Activated B cell treated with CpG ODN at 0.5 μM for 24 hours (primary cell): ENCODE results near the gene TPD52L1. TPM values are rescaled to one million over a fixed set of nuclear protein-coding genes. Genes with fewer than 3 reads are reported as not detected.

Experiments used
- ATAC-seq: fragments of 200-7000 bp; cut with Tn5 transposase; one replicate; pipeline ENCODE4 v1.10.0; 2021; ENCODE audit warnings: low read depth, mild to moderate bottlenecking, moderate library complexity
- CTCF ChIA-PET: fragments of 350-600 bp; sonication (Branson Sonifier 250); formaldehyde crosslinking; loops from one replicate; lab custom pipeline; 2021; ENCODE audit warnings: antibody characterized with exemption; lab: Charles Lee
- POLR2A ChIA-PET: fragments of 350-600 bp; sonication (Branson Sonifier 250); formaldehyde crosslinking; loops from one replicate; lab custom pipeline; 2021; ENCODE audit warnings: antibody characterized with exemption; lab: Charles Lee
- DNase-seq: peaks from one replicate; pipeline ENCODE4 v3.0.0; 2022
- H3K27ac Mint-ChIP-seq: one replicate; pipeline ENCODE4 v1.8.0; 2020; ENCODE audit warnings: mixed read lengths
- H3K27me3 Mint-ChIP-seq: one replicate; pipeline ENCODE4 v1.8.0; 2021; ENCODE audit warnings: mixed read lengths
- H3K36me3 Mint-ChIP-seq: one replicate; pipeline ENCODE4 v1.8.0; 2021; ENCODE audit warnings: low read depth, mixed read lengths
- H3K4me1 Mint-ChIP-seq: one replicate; pipeline ENCODE4 v1.8.0; 2021; ENCODE audit warnings: mixed read lengths
- H3K4me3 Mint-ChIP-seq: one replicate; pipeline ENCODE4 v1.8.0; 2020; ENCODE audit warnings: mild to moderate bottlenecking, mixed read lengths
- H3K9me3 Mint-ChIP-seq: one replicate; pipeline ENCODE4 v1.8.0; 2020; ENCODE audit warnings: mixed read lengths
- intact Hi-C: fragments of 100-400 bp; cut with micrococcal nuclease; formaldehyde crosslinking; loops from one replicate; pipeline ENCODE4 v1.15.1; 2024
- total RNA-seq: library from RNA; stranded (reverse); gene quantifications from 2 replicates; pipeline ENCODE4 v1.2.3, GENCODE V29; 2022
- TF ChIP-seq, protein P1 (sequence below): fragments of 200-600 bp; IDR thresholded peaks from one replicate; pipeline ENCODE4 v1.8.0; 2022; ENCODE audit warnings: antibody characterized with exemption, mild to moderate bottlenecking

Gene TPD52L1
- total RNA-seq, 1 donor from 2014 or later: not detected

DNA sequence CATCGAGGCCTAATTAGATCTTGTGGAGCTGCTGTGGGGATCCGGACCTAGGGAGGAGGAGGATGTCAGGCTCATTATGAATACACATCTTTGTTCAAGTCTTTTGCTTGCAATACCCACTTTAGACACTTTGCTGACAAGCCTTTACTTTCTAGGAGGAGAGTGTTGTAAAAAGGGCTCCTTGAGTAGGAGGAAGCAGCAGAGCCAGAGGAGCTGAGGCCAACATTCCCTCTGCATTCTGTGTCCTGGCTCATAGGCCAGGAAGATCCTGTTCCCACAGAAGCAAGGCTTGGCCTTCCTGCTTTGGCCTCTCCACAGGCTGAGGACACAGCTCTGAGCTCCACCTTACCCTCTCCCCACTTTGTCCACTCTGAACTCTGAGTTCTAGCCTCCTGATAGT is 67.1 kb downstream of the TPD52L1 start:
- H3K4me3 Mint-ChIP-seq: no peak overlapping the region
- H3K27ac Mint-ChIP-seq: no peak overlapping the region
- no peak for DNase-seq
- no peaks in the 10 kb centered on the region for H3K36me3 Mint-ChIP-seq
- ATAC-seq: no peak
- peaks cover 5% of the 10 kb centered on the region for H3K27me3 Mint-ChIP-seq
- TF ChIP-seq, protein P1, sequence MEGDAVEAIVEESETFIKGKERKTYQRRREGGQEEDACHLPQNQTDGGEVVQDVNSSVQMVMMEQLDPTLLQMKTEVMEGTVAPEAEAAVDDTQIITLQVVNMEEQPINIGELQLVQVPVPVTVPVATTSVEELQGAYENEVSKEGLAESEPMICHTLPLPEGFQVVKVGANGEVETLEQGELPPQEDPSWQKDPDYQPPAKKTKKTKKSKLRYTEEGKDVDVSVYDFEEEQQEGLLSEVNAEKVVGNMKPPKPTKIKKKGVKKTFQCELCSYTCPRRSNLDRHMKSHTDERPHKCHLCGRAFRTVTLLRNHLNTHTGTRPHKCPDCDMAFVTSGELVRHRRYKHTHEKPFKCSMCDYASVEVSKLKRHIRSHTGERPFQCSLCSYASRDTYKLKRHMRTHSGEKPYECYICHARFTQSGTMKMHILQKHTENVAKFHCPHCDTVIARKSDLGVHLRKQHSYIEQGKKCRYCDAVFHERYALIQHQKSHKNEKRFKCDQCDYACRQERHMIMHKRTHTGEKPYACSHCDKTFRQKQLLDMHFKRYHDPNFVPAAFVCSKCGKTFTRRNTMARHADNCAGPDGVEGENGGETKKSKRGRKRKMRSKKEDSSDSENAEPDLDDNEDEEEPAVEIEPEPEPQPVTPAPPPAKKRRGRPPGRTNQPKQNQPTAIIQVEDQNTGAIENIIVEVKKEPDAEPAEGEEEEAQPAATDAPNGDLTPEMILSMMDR: no peak
- POLR2A ChIA-PET: no interaction called here
- intact Hi-C loops: no loop called here
- no peaks in the 10 kb centered on the region for H3K4me1 Mint-ChIP-seq
- CTCF ChIA-PET: no interaction called here
- H3K9me3 Mint-ChIP-seq: no peaks in the 10 kb centered on the region

DNA sequence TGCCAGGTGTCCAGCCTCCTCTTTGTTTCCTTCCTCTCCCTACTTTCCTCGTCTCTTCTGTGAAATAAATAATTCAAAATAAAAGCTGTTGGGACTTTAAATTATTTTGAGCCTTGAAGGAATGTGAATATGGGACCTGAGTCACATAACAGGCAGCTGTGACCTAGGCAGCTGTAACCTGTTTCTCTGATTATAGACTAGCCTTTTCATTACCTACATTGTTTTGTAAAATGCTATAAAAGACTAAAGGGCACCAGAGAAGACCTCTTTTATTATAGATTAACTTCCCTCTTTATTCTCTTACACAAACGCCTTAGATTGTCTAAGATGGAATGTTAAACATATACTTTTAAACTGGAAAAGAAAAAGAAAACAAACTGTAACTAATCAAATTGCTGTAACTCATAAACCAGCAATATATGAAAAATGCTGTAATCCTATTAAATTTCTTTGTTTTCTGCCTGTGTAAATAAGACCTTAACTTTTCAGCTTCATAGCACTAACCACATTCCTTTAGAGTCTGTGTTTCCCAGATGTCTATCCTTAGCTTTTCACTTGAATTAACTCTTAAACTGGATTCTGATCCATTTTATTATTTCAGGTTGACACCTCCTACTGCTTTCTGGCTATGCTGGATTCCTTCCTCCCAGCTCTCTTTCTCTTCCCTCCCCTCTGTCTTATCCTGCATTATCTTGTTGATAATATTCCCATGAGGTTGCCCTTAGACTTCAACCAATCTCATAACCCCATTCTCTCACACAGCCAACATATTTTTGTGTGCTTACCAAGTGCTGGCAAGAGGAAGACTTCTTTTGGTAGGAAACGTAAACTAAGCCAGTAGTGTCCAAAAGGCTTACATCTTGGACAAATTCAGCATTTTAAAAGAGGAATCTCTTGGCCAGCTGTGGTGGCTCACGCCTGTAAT is 69.2 kb downstream of the TPD52L1 start:
- Mint-ChIP-seq H3K4me1 (no peaks in the 10 kb centered on the region), H3K36me3 (no peaks in the 10 kb centered on the region), H3K9me3 (no peaks in the 10 kb centered on the region), H3K27ac (no peak overlapping the region), H3K27me3 (peaks cover 9% of the 10 kb centered on the region), H3K4me3 (no peak overlapping the region)
- TF ChIP-seq, protein P1: no peak
- DNase-seq: no peak
- POLR2A ChIA-PET: no interaction called here
- CTCF ChIA-PET: no interaction called here
- ATAC-seq: no peak
- intact Hi-C loops: no loop called here

DNA sequence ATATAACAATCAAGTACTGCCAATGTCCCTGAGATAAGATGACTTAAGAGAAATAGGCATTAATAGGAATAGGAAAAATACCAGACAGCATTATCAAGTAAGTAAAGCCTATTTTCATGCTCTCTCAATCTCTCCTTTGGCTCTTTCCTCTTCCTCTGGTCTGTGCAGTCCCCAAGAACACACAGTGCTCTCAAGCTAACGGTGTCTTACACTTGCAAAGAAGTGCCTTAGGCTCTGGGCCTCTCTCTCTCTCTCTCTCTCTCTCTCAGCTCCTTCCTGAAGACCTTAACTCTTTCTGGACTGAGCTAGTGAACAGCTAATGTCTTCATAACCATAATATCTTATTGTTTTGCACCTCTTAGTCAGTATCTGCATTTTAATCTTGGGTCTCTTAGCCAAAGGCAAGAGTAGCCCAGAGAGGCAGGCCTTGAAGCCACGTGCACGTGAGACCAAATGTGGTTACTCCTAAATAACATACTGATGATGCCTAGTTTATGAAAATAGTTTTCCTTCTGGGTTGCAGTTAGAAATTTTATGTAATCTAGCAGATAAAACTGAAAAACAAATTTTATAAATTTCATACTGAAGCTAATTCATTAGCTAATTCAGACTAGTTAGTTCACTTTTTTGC is 70.8 kb downstream of the TPD52L1 start:
- ChIA-PET CTCF (no interaction called here), POLR2A (no interaction called here)
- intact Hi-C loops: no loop called here
- Mint-ChIP-seq H3K4me3 (no peak overlapping the region), H3K27me3 (peaks cover 10% of the 10 kb centered on the region), H3K4me1 (no peaks in the 10 kb centered on the region), H3K9me3 (no peaks in the 10 kb centered on the region), H3K27ac (no peak overlapping the region), H3K36me3 (no peaks in the 10 kb centered on the region)
- no peak for DNase-seq
- TF ChIP-seq, protein P1: no peak
- no peak for ATAC-seq

DNA sequence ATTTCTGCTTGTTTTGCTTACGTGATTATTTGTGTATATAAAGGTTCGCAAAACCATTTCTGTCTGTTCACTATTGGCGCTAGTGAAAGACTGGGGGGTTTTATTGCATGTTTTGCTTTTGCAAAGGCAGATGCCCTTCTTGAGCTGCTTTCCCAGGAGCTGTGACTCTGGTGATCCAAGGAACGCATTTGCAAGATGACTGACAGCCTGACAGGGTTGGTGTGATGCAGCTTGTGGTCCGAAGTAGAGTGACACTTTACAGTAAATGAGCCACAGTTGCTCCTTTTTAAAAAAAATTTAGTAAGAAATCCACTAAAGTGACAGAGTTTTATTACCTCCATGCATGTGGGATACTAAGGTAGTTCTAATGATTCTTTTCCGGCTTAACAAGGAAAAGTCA is 73.7 kb downstream of the TPD52L1 start:
- intact Hi-C loops: no loop called here
- TF ChIP-seq, protein P1: no peak
- Mint-ChIP-seq H3K9me3 (no peaks in the 10 kb centered on the region), H3K4me3 (no peak overlapping the region), H3K36me3 (no peaks in the 10 kb centered on the region), H3K27ac (no peak overlapping the region), H3K27me3 (peaks cover 10% of the 10 kb centered on the region), H3K4me1 (no peaks in the 10 kb centered on the region)
- DNase-seq: no peak
- ATAC-seq: no peak
- POLR2A ChIA-PET: no interaction called here
- CTCF ChIA-PET: no interaction called here

DNA sequence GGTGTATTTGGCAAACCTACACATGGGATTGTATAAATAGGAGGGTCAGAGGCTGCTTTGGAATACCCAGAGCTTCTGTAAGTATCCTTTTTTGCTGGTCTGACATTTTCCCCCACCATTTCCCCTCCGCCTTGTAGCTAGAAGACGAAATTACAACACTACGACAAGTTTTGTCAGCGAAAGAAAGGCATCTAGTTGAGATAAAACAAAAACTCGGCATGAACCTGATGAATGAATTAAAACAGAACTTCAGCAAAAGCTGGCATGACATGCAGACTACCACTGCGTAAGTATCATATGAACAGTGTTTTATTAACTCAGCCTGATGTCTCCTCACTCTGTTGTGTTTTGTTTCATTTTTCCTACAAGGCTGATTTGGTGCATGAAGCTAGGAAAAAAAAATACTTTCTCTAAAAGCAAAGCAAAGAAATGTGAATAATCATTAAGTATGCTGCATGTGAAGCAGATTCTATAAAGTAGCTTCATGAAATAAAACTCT is 75.5 kb downstream of the TPD52L1 start:
- Mint-ChIP-seq H3K27ac (no peak overlapping the region), H3K36me3 (no peaks in the 10 kb centered on the region), H3K9me3 (no peaks in the 10 kb centered on the region), H3K27me3 (peaks cover 8% of the 10 kb centered on the region), H3K4me3 (no peak overlapping the region), H3K4me1 (no peaks in the 10 kb centered on the region)
- TF ChIP-seq, protein P1: no peak
- ATAC-seq (no peak), DNase-seq (no peak)
- POLR2A ChIA-PET: no interaction called here
- CTCF ChIA-PET: no interaction called here
- intact Hi-C loops: no loop called here
